8988T (cell line): ENCODE results near the gene CFAP57.
A peak's percentile ranks its signal among the peaks of the same experiment; 100 is the strongest.

Experiments
- DNase-seq: peaks from one replicate; pipeline ENCODE4 v3.0.0; 2011

Gene CFAP57

DNA sequence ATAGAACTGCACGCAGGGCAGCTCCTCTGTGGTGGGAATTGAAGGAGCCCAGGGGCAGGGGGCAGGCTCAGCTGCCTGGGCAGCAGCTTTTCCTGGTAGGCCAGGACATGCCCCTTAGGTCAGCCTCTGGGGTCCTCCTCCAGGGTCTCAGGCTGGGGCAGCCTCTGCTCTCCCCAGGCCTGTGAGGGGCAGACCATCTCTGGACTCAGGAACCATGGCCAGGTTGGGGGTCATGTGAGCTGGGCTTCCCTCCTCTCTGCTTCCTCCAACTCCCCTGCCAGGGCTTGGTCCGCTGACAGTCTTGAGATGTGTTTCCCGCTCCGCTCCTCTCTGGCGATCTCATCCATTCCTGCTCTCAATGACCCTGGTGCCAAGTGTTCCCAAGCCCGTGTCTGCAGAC lies 107.5 kb downstream of the CFAP57 start:
- DNase-seq: no peak

DNA sequence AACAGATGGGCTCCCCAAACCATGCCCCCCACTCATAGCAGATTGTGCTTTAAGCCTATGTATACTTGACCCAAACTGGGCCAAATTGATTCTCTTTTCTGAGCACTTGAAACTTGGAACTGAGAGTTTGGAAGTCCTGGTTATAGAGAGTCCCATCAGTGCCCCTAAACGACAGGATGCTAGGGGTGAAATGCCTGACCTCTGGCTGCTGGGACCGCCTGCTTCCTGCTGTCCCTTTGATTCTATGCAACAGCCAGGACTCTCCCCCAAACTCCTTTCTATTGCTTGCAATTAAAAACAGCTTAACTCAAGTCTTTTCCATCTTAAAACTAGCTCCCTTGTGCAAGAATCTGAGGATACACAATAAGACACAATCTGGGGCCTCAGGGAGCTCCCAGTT lies 108.6 kb downstream of the CFAP57 start:
- no peak for DNase-seq

DNA sequence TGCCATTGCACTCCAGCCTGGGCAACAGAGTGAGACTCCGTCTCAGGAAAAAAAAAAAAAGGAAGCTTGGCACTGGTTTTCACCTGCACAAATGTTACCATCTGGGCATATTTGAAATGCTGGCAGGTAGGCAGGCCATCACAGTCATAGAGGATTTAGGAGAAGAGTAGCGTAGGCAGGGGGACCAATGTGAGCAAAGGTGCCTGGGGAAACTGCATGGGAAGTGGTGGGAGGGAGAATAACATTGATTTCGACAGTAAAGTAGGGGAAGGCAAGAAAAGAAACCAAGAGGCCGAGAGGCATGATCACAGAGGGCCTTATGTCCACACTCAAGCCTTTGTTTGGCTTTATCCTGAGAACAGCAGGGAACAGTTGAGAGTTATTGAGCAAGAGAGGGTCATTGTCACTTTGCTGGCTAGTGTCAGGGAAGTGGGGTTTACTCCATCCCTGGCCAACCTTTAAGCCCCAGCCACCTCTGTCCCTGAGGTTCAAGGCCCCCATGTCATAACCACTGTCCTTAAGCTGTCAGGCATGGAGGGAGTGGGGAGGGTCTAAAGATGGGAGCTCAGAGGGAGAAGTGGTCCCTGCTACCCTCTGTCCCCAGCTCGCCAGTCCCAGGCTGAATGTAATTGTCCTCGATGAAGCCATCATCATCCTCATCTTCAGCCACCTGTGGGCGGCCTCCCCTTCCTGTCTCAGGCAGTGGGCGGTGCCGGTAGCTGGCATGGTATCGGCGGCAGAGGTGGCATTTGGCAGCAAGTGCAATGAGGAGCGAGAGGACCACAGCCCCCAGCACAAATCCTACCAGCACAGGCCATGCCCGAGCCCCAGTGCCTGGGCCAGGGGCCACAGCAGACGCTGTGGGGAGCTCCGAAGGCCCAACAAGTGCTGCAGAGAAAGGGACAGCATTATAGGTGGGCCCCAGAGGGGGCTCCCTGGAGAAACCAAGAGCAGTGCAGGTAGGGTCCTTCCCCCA lies 110.4 kb downstream of the CFAP57 start:
- peak; percentile 2 for DNase-seq

DNA sequence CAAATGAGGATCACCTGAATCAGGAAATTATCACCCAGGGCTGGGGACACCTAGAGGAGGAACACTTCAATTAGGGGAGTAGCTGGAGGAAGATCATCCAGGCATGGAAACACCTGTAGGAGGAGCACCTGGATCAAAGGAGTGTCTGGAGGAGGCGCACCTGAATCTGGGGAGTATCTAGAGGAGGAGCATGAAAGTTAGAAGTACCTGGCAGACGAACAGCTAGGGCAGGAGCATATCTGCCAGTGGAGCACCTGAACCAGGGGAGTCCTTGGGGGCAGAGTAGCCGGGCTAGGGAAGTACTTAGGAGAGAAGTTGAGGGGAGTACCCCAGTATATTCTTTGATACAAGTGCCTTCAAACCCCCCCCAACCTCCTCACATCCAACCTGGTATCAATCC lies 111.9 kb downstream of the CFAP57 start:
- DNase-seq: no peak

DNA sequence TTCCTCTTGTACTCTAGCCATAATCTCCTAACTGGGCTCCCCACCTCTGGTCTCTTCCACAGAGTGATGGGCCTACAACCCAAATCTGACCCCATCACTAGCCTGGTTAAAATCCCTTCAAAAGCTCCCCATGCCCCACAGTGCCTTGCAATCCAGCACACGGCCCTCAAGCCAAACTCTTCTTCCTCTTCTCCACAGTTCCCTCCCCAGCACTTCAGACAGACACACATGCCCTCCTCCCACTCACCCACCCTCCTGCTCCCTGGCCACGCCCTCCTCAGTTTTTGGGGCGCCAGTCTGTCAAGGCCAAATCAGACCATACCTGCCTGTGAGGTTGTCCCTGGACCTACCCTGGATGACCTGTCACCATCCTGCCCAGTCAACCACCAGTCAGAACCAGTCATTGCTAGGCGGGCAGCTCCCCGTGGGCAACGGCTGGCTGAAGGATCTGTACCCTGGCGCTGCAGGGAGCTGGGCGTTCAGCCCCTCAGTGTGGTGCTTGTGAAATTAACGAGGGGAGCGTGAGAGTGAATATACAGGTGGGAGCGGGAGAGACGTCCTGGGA lies 112.5 kb downstream of the CFAP57 start:
- no peak for DNase-seq

DNA sequence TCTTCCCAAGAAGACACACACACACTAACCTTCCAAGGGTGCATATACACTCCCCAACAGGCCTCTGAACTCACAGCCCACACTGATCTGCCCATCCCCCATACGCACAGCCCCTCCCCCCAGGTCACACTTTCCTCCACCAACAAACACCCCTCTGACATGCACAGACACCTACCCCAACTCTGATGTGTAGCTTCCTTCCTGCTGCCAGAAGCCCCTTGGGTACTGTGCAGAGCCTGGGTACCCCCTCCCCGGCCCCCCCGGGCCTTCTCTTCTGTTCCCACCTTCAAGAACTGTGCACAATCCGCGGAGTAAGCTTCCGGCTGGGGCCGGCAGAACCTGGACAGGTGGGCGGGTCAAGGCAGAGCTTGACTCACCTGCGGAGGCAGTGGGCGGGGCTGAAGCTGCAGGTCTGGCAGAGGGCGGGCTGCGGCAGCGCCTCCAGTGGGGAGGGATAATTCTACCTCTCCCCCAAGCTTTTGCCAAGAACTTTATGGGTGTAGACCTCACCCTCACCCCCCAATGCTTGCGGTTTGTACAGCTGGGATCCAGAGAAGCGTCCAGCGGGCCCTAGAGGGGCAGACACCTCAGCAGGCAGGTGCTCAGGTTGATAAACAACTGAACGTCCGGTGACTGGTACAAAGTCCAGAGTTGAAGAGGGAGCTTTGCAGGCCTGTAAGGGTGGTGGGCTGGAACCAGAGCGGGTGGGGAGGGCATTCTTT lies 113.3 kb downstream of the CFAP57 start, which contains the start of gene C1orf210:
C1orf210 (minus strand) TSS at position 313 of the 722 bp plus-strand sequence. CDS start 2,311 bp downstream, outside the sequence.
- no peak for DNase-seq

DNA sequence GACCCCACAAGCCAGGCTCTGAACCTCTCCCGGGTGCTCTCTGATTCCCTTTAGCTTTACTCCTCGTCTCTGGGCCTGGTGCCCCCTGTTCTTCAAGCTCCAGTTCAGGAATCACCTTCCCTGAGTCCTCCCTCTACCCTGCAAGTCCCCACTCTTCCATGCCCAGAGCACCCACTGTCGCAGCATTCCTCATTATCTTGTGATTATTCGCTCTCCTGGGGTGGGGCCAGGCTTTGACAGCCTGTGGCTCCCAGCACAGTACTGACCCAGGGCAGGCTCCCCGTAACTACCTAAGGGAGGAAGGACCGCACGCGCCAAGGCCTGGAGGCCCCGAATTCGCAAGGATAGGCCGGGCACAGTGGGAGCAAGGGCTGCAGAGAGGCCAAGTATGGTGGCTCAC lies 114.0 kb downstream of the CFAP57 start:
- no peak for DNase-seq

DNA sequence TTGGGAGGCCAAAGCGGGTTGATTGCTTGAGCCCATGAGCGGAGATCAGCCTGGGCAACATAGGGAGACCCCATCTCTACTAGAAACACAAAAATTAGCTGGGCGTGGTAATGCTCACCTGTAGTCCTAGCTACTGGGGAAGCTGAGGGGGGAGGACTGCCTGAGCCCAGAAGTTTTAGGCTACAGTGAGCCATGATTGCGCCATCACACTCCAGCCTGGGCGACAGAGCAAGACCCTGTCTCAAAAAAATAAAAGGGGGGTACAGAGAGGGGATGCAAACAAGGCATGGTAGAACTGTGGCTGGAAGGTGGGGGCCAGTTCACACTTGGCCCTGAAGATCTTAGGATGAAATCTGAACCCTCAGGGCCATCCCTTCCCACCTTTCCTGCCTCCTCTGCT lies 114.4 kb downstream of the CFAP57 start:
- DNase-seq: no peak

DNA sequence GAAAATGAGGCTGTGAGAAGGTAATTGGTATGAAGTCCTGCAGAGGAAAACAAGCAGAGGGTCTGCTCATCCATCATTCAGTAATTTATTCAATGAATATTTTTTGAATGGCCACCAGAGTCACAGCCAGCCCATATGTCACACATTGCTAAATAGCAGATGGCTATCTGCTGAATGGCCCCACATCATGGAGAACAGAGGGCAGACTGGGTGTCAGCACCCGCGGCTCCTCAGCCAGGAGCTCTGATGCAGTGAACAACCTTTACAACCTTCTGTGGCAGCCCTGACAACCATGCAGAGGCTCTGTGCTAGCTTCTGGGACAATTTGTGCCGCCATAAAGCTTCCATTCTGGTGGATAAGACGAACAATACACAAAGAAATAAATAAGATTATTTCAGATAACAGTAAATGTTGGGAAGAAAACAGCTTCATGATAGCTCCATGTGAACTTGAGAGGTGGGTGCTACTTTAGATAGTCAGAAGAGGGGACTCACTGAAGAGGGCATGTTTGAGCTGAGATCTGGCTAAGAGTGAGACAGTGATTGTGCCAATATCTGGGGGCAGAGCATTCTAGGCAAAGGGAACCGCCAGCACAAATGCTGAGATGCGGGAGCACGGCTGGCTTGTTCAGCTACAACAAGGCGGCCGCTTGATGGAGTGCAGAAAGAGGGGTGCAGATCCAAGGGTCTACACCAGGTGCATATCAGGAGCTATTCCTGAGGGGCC lies 116.1 kb downstream of the CFAP57 start:
- no peak for DNase-seq

DNA sequence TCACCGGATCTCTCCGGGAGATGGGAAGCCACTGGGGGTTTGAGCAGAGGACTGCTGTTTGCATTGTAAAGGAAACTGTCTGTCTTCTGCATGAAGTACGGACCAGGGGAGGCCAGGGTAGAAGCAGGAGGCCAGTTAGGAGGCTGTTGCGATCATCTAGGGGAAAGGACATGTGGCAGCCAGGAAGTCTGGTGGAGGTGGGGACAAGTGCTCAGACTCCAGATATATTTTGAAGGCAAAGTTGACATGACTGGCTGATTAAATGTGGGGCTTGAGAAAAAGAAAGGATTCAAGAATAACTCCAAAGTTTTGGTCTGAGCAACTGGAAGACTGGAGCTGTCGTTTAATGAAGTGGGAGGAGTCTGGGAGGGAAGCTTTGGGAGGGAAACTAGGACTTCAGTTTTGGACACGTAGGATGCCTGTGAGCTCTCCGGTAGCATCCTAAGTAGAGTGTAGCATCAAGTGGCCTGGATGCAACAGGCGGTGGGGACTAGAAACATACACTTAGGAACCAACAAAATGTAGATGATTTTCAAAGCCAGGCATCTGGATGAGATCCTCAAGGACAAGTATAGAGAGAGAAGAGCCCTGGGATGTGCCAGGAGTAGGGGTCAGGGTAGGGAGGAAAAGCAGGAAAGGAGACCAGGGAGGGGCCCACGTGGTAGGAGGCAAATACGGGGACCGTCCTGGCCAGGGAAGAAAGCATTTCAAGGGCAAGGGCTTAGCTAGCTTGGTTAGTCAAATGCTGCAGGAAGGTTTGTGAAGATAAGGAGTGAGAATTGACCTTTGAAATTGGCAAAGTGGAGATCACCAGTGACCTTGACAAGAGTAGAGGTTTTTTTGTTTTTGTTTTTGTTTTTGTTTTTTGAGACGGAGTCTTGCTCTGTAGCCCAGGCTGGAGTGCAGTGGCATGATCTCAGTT lies 116.9 kb downstream of the CFAP57 start:
- no peak for DNase-seq

DNA sequence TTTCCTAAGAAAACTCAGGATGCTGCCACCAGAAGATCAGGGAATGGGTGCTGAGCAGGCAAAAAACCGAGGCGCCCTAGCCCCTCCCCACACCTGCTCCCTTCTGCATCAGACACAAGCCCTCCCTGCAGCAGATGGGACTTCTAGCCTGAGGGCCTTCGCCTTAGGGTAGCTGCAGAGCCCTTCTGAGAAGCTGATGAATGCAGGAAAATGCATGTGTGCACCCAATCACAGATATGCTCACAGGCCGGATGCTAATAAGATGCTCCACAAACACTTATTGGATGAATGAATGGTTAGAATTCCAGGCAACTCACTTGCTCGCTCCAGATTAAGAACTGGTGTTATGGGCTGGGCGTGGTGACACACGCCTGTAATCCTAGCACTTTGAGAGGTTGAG lies 120.1 kb downstream of the CFAP57 start:
- no peak for DNase-seq

DNA sequence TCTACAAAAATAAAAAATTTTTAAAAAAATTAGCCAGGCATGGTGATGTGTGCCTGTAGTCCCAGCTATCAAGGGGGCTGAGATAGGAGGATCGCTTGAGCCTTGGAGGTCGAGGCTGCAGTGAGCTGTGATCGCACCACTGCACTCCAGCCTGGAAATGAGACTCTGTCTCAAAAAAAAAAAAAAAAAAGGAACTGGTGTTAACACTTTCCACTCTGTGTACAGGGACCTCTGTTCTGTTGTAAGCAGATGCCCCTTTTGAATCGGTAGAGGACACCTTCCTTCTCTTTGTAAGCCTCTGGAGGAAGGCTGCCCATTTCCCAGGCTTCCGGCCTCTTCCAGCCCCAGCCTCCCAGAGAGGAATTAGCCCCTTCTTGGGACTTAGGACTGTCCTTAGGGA lies 120.5 kb downstream of the CFAP57 start:
- no peak for DNase-seq

DNA sequence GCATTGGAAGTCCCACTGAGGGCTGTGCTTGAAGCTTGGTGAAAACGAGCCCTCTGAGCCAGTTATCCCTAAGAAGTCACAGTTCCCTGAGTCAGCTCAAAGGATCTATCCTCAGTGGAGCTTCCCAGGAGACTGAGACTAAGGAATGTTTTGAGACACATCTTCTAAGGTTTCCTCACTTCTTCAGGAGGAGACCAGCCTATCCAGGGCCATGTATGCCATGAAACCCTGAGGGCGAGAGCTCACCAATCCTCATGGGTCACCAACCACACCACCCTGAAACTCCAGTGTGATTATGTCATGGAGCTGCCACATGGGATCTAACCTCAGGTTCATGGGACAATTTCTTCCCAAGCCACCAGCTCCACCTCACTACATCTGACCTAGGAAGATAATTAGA lies 121.0 kb downstream of the CFAP57 start:
- no peak for DNase-seq

DNA sequence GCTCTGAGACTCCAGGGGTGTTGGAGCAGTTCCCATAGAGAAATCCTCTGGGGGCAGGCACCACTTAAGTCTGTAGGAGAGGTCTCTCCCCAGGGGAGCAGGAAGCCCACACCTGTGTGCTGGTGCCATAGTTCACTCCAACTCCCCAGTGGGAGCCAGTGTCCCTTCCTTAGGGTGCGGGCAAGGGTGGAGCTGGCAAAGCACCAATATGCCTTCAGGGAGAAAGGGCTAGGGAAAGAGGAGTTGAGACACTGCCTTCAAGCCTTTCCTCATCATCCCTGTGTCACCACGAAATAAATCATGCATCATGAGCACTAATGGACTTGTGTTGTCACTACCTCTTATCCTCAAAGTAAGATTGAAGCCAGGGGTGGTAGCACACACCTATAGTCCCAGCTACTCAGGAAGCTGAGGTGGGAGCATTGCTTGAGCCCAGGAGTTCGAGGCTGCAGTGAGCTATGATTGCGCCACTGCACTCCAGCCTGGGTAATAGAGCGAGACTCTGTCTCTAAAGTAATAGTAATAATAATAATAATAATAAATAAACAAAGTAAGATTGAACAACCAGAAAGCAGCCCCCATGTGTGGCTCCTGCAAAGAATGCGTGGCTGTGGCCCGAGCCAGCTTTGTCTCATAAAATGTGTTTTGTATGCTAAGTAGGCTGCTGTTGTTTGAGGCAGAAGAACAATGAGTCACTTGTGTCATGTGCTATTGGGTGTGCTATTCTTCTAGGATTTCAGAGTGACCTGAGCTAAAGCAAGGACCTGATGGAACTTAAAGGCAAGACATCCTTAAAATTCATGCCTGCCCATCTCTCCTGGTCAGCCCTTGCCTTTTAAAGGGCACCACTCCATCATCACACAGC lies 122.0 kb downstream of the CFAP57 start:
- DNase-seq: no peak

DNA sequence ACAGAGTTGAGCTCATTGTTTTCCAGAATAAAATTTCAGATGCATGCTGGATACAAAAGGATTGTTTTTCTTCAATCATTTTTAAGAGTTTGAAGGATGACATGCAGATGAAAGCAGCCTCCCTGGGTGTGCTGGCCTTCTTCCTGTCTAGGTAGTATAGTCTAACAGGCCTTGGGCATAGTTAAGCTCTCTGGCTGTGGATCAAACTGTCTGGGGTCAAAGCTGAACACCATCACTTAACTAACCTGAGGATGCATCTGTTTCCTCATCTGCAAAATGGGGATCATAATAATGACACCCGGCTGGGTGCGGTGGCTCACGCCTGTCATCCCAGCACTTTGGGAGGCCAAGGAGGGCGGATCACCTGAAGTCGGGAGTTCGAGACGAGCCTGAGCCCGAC lies 122.6 kb downstream of the CFAP57 start:
- DNase-seq: no peak

DNA sequence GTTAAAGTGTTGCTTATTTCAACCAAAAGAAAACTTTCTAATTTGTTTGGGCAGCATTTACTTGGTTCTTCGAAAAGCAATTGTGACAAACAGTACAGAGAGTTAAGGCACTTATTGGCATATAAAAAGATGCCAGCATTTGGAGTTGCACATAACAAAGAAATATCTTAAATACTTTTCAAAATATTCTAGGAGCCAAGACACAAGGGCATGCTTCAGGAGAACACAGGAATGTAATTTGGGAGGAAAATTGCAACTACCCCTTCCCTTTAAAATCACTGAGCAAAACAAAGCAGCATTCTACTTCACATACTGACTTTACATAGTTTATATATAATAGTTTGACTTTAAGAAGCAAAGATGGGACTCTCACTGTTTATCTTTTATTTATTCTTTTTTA lies 124.1 kb downstream of the CFAP57 start:
- no peak for DNase-seq

DNA sequence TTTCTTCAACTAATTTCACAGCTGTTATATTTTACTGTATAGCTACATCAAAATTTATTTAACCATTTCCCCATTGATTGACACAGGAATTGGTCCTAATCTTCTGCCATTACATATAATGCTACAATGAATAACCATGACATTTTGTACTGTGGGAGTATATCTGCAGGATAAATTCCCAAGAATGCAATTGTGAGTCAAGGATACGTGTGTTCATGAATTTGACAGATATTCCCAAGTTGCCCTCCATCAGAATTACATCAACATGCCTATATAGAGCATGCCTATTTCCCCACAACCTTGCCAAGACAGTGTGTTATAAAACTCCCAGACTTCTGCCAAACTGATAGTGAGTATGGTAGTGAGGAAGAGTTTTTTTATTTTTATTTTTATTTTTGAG lies 125.9 kb downstream of the CFAP57 start:
- DNase-seq: no peak

DNA sequence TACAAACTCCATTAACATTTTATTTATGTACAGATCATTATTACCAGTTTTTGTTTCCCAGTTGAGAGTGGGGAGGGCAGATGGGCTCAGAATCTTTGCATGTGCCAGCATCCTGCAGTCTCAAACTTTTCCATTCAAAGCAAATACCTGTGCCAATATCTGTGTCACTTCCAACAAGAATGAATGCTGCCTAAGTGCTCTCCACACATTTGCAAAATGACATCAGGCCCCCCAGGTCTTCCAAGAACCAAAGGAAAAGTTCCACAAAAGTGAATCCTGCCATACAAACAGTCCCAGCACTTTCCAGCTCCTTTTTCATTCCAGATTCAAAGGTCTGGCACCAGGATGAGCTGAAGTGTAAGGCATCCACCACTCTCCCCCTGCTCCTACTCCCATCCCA lies 127.0 kb downstream of the CFAP57 start:
- no peak for DNase-seq

DNA sequence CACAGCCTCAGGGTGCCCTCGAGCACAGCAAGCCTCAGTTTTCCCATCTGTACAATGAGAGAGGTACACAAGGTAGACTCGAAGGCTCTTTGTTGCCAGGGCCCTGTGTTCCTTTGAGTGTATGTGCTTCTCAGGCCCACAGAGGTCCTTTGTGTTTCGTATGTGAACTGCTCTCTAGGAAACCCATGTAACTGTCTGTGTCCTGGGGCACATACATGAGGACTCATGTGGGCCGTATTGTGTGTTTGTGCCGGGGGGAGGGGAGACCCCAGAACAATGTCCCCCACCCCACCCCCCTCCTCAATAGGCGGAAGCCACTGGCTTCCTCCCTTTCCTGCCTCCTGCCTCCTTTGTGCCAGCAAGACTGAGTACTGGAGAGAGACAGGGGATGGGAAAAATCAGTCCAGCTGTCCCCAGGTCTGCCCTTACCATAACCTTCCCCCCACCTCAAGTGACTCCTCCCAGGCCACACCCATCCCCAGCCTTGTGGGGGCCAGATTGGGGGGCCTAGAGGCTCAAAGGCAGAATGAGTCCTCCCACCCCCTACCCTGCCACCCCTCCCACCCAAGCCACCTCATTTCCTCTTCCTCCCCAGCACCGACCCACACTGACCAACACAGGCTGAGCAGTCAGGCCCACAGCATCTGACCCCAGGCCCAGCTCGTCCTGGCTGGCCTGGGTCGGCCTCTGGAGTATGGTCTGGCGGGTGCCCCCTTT lies 128.4 kb downstream of the CFAP57 start, which contains the start of gene TIE1:
TIE1 (plus strand) TSS at position 605 of the 717 bp plus-strand sequence; CDS start at position 695, 90 bp downstream.
- DNase-seq: no peak

DNA sequence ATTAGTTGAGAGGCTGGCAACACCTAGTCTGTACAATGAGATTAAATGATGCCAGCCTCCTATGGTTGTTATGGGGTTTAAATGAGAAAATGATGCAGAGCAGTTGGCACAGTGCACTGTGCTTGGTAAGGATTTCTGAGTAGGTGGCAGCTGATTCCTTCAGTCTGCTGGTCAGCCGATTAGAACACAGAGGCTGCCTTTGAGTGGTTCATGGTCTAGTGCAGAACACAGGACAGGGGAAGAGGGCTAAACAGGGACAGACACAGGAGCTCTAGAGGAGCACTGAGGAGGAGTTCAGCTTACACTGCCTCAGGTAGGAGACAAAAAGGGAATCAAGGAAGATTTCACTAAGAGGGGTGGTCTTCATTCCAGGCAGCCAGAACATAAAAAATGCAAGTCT lies 130.1 kb downstream of the CFAP57 start:
- DNase-seq: no peak
